Activated CD4-positive, alpha-beta T cell treated with anti-CD3 and anti-CD28 coated beads, Interleukin-2, amount 10 ng/mL, durations not matched to agents 7 days and 5 days (primary cell): Measurements from ENCODE around the gene SMU1. TPM values are rescaled to one million over a fixed set of nuclear protein-coding genes. Genes with fewer than 3 reads are reported as not detected.
A peak's percentile ranks its signal among the peaks of the same experiment; 100 is the strongest.

ENCODE experiments used
- CTCF ChIA-PET: fragments of 350-600 bp; sonication (Branson Sonifier 250); formaldehyde crosslinking; loops from one replicate; lab custom pipeline; 2021; ENCODE audit warnings: antibody characterized with exemption; lab: Charles Lee
- POLR2A ChIA-PET: fragments of 350-600 bp; sonication (Branson Sonifier 250); formaldehyde crosslinking; loops from one replicate; lab custom pipeline; 2021; ENCODE audit warnings: antibody characterized with exemption; lab: Charles Lee
- DNase-seq: peaks from one replicate; pipeline ENCODE4 v3.0.0-alpha.2; 2020
- H3K27ac Mint-ChIP-seq: one replicate; pipeline ENCODE4 v1.8.0; 2021; ENCODE audit warnings: mild to moderate bottlenecking, moderate library complexity, mixed read lengths
- H3K27me3 Mint-ChIP-seq: one replicate; pipeline ENCODE4 v1.8.0; 2021; ENCODE audit warnings: mixed read lengths
- H3K36me3 Mint-ChIP-seq: one replicate; pipeline ENCODE4 v1.8.0; 2021; ENCODE audit warnings: low read depth, mixed read lengths
- H3K4me1 Mint-ChIP-seq: one replicate; pipeline ENCODE4 v1.8.0; 2021; ENCODE audit warnings: mixed read lengths
- H3K4me3 Mint-ChIP-seq: one replicate; pipeline ENCODE4 v1.8.0; 2021; ENCODE audit warnings: mild to moderate bottlenecking, moderate library complexity, mixed read lengths
- H3K9me3 Mint-ChIP-seq: one replicate; pipeline ENCODE4 v1.8.0; 2021; ENCODE audit warnings: mixed read lengths
- total RNA-seq, 2 experiments: library from RNA; stranded (reverse); gene quantifications; one replicate each; pipeline ENCODE4 v1.2.3, GENCODE V29; 2021

Gene SMU1
- total RNA-seq, 2 experiments from 2014 or later = 24.0 to 24.5 TPM

- CTCF ChIA-PET = interaction anchor here (1.1 kb wide), 1 partner anchor 13 kb away, joined by 3 read pairs; no protein-coding TSS in a partner anchor
- DNase-seq = no peak
- peak overlapping the region; percentile 37 for H3K27ac Mint-ChIP-seq
- peaks cover 24% of the 10 kb centered on the region for H3K36me3 Mint-ChIP-seq
- POLR2A ChIA-PET = no interaction called here
- no peaks in the 10 kb centered on the region for H3K27me3 Mint-ChIP-seq
- H3K4me3 Mint-ChIP-seq = no peak overlapping the region
- peaks cover 9% of the 10 kb centered on the region for H3K4me1 Mint-ChIP-seq
- H3K9me3 Mint-ChIP-seq = no peaks in the 10 kb centered on the region
Measured at GRCh38 chr9:33111631-33112030, 35.2 kb upstream of the SMU1 start.

- H3K4me1 Mint-ChIP-seq = peaks cover 6% of the 10 kb centered on the region
- H3K27me3 Mint-ChIP-seq = no peaks in the 10 kb centered on the region
- DNase-seq = no peak
- peaks cover 22% of the 10 kb centered on the region for H3K36me3 Mint-ChIP-seq
- no peaks in the 10 kb centered on the region for H3K9me3 Mint-ChIP-seq
- H3K4me3 Mint-ChIP-seq = no peak overlapping the region
- no peak overlapping the region for H3K27ac Mint-ChIP-seq
- POLR2A ChIA-PET = no interaction called here
- CTCF ChIA-PET = no interaction called here
Measured at GRCh38 chr9:33110686-33111085, 34.2 kb upstream of the SMU1 start.

GRCh38 chr9:33109850-33110595 is 33.5 kb upstream of the SMU1 start:
- H3K9me3 Mint-ChIP-seq = no peaks in the 10 kb centered on the region

GRCh38 chr9:33109097-33109496 is 32.6 kb upstream of the SMU1 start:
- DNase-seq = no peak
- no peaks in the 10 kb centered on the region for H3K9me3 Mint-ChIP-seq
- ChIA-PET POLR2A (no interaction called here), CTCF (interaction anchor here (0.7 to 1.0 kb wide), 3 partner anchors 14 to 135 kb away, joined by 3 read pairs; no protein-coding TSS in a partner anchor)
- peaks cover 2% of the 10 kb centered on the region for H3K4me1 Mint-ChIP-seq
- H3K36me3 Mint-ChIP-seq = peaks cover 16% of the 10 kb centered on the region
- H3K27ac Mint-ChIP-seq = no peak overlapping the region
- no peaks in the 10 kb centered on the region for H3K27me3 Mint-ChIP-seq
- no peak overlapping the region for H3K4me3 Mint-ChIP-seq

More at GRCh38 chr9:33109850-33110595, 33.5 kb upstream of the SMU1 start:
- CTCF ChIA-PET = interaction anchor here (0.7 to 0.8 kb wide), 2 partner anchors 13 to 135 kb away, joined by 3 read pairs; no protein-coding TSS in a partner anchor
- H3K36me3 Mint-ChIP-seq = peaks cover 21% of the 10 kb centered on the region
- H3K4me3 Mint-ChIP-seq = no peak overlapping the region
- POLR2A ChIA-PET = no interaction called here
- peaks cover 3% of the 10 kb centered on the region for H3K4me1 Mint-ChIP-seq
- no peaks in the 10 kb centered on the region for H3K27me3 Mint-ChIP-seq
- DNase-seq = no peak
- no peak overlapping the region for H3K27ac Mint-ChIP-seq

GRCh38 chr9:33108472-33108871 is 32.0 kb upstream of the SMU1 start:
- CTCF ChIA-PET = interaction anchor here (1.0 kb wide), 1 partner anchor 25 kb away, joined by 3 read pairs; no protein-coding TSS in a partner anchor
- Mint-ChIP-seq H3K27ac (no peak overlapping the region), H3K27me3 (no peaks in the 10 kb centered on the region), H3K4me1 (no peaks in the 10 kb centered on the region), H3K36me3 (peaks cover 10% of the 10 kb centered on the region), H3K4me3 (no peak overlapping the region), H3K9me3 (no peaks in the 10 kb centered on the region)
- no peak for DNase-seq
- POLR2A ChIA-PET = no interaction called here

- ChIA-PET POLR2A (no interaction called here), CTCF (no interaction called here)
- H3K27me3 Mint-ChIP-seq = no peaks in the 10 kb centered on the region
- H3K9me3 Mint-ChIP-seq = no peaks in the 10 kb centered on the region
- H3K36me3 Mint-ChIP-seq = peaks cover 6% of the 10 kb centered on the region
- no peaks in the 10 kb centered on the region for H3K4me1 Mint-ChIP-seq
- H3K4me3 Mint-ChIP-seq = no peak overlapping the region
- H3K27ac Mint-ChIP-seq = no peak overlapping the region
- no peak for DNase-seq
Measured at GRCh38 chr9:33107762-33108161, 31.3 kb upstream of the SMU1 start.

GRCh38 chr9:33106827-33107621 is 30.6 kb upstream of the SMU1 start:
- CTCF ChIA-PET = interaction anchor here (1.7 kb wide), 1 partner anchor 13 kb away, joined by 5 read pairs; no protein-coding TSS in a partner anchor
- Mint-ChIP-seq H3K4me1 (no peaks in the 10 kb centered on the region), H3K27ac (no peak overlapping the region), H3K27me3 (no peaks in the 10 kb centered on the region), H3K36me3 (peaks cover 2% of the 10 kb centered on the region), H3K9me3 (no peaks in the 10 kb centered on the region), H3K4me3 (no peak overlapping the region)
- POLR2A ChIA-PET = no interaction called here
- no peak for DNase-seq

GRCh38 chr9:33106372-33106771 is 29.9 kb upstream of the SMU1 start:
- Mint-ChIP-seq H3K27ac (no peak overlapping the region), H3K27me3 (no peaks in the 10 kb centered on the region), H3K4me3 (no peak overlapping the region), H3K4me1 (no peaks in the 10 kb centered on the region), H3K9me3 (no peaks in the 10 kb centered on the region), H3K36me3 (no peaks in the 10 kb centered on the region)
- DNase-seq = no peak
- CTCF ChIA-PET = interaction anchor here (1.7 kb wide), 1 partner anchor 14 kb away, joined by 5 read pairs; no protein-coding TSS in a partner anchor
- POLR2A ChIA-PET = no interaction called here

- CTCF ChIA-PET = interaction anchor here (1.7 kb wide), 1 partner anchor 14 kb away, joined by 5 read pairs; no protein-coding TSS in a partner anchor
- Mint-ChIP-seq H3K9me3 (no peaks in the 10 kb centered on the region), H3K36me3 (no peaks in the 10 kb centered on the region), H3K4me3 (no peak overlapping the region), H3K4me1 (no peaks in the 10 kb centered on the region), H3K27me3 (no peaks in the 10 kb centered on the region), H3K27ac (no peak overlapping the region)
- POLR2A ChIA-PET = no interaction called here
- DNase-seq = no peak
Measured at GRCh38 chr9:33105959-33106358, 29.5 kb upstream of the SMU1 start.

GRCh38 chr9:33105504-33105903 is 29.0 kb upstream of the SMU1 start:
- no peaks in the 10 kb centered on the region for H3K27me3 Mint-ChIP-seq
- no peaks in the 10 kb centered on the region for H3K36me3 Mint-ChIP-seq
- no peaks in the 10 kb centered on the region for H3K4me1 Mint-ChIP-seq
- CTCF ChIA-PET = no interaction called here
- H3K4me3 Mint-ChIP-seq = no peak overlapping the region
- H3K9me3 Mint-ChIP-seq = no peaks in the 10 kb centered on the region
- H3K27ac Mint-ChIP-seq = no peak overlapping the region
- DNase-seq = no peak
- POLR2A ChIA-PET = no interaction called here

- Mint-ChIP-seq H3K4me1 (no peaks in the 10 kb centered on the region), H3K27ac (no peak overlapping the region), H3K9me3 (no peaks in the 10 kb centered on the region), H3K27me3 (no peaks in the 10 kb centered on the region), H3K36me3 (no peaks in the 10 kb centered on the region), H3K4me3 (no peak overlapping the region)
- DNase-seq = no peak
- ChIA-PET CTCF (interaction anchor here (1.0 to 1.2 kb wide), 2 partner anchors 35 to 68 kb away, joined by 3 read pairs; no protein-coding TSS in a partner anchor), POLR2A (no interaction called here)
Measured at GRCh38 chr9:33104401-33104800, 27.9 kb upstream of the SMU1 start.

GRCh38 chr9:33103501-33104281 is 27.2 kb upstream of the SMU1 start:
- H3K4me1 Mint-ChIP-seq = no peaks in the 10 kb centered on the region
- ChIA-PET POLR2A (no interaction called here), CTCF (interaction anchor here (1.2 kb wide), 1 partner anchor 36 kb away, joined by 3 read pairs; no protein-coding TSS in a partner anchor)
- no peaks in the 10 kb centered on the region for H3K27me3 Mint-ChIP-seq
- DNase-seq = no peak
- no peak overlapping the region for H3K4me3 Mint-ChIP-seq
- no peaks in the 10 kb centered on the region for H3K9me3 Mint-ChIP-seq
- H3K36me3 Mint-ChIP-seq = no peaks in the 10 kb centered on the region
- peak overlapping the region; percentile 54 for H3K27ac Mint-ChIP-seq
